ENCODE measurements around the gene TTC34. TPM values are rescaled to one million over a fixed set of nuclear protein-coding genes. Genes with fewer than 3 reads are reported as not detected.
A peak's percentile ranks its signal among the peaks of the same experiment; 100 is the strongest.

TTC34 gene
- total and polyA plus RNA-seq, 9 donors, result 0.12 to 3.2 (median 2.2) TPM

GRCh38 chr1:2639203-2639602 lies 162.3 kb downstream of the TTC34 start:
- Histone ChIP-seq H3K36me3 (no peaks in the 10 kb centered on the region), H3K4me3 (no peak overlapping the region), H3K27me3 (no peaks in the 10 kb centered on the region), H3K9me3 (peaks cover 0 to 6% of the 10 kb centered on the region in 2 donors), H3K27ac (no peak overlapping the region), H3K4me1 (ENCODE audit: insufficient read depth) (peaks cover 7% of the 10 kb centered on the region)
- 23 to 51% (median 26%) methylated on average over 11 of the region's 11 CpGs for WGBS, 3 donors
- DNase-seq, result peak in 1 of 5 donors; percentile 14
- TF ChIP-seq EP300 (IDR thresholded peaks at IDR 0.05), result no peak
- TF ChIP-seq POLR2A (IDR thresholded peaks at IDR 0.05), result no peak
- no peak for TF ChIP-seq CTCF (IDR thresholded peaks at IDR 0.05)
- intact Hi-C loops (cut with DNase I), result loop anchor here in 1 of 4 donors (10.0 kb wide), 1 partner anchor 224 kb away; the partner anchor contains the start of gene PEX10

- Histone ChIP-seq H3K4me3 (no peak overlapping the region), H3K27ac (no peak overlapping the region), H3K27me3 (no peaks in the 10 kb centered on the region), H3K4me1 (ENCODE audit: insufficient read depth) (peaks cover 13% of the 10 kb centered on the region), H3K9me3 (peaks cover 0 to 6% of the 10 kb centered on the region in 2 donors), H3K36me3 (no peaks in the 10 kb centered on the region)
- peak in 1 of 5 donors; percentile 12 for DNase-seq
- 58 to 70% (median 68%) methylated on average over 16 of the region's 16 CpGs for WGBS, 3 donors
- no peak for TF ChIP-seq CTCF (IDR thresholded peaks at IDR 0.05)
- TF ChIP-seq EP300 (IDR thresholded peaks at IDR 0.05), result no peak
- TF ChIP-seq POLR2A (IDR thresholded peaks at IDR 0.05), result no peak
- intact Hi-C loops (cut with DNase I), result loop anchor here in 1 of 4 donors (10.0 kb wide), 1 partner anchor 224 kb away; the partner anchor contains the start of gene PEX10
Observed at GRCh38 chr1:2638466-2639115, 162.9 kb downstream of the TTC34 start.

GRCh38 chr1:2637442-2638145 lies 163.9 kb downstream of the TTC34 start:
- peaks cover 20% of the 10 kb centered on the region for H3K4me1 ChIP-seq (ENCODE audit: insufficient read depth)
- WGBS, 3 donors, result 52 to 70% (median 67%) methylated on average over 10 of the region's 10 CpGs

More at GRCh38 chr1:2637442-2638145, 163.9 kb downstream of the TTC34 start:
- Histone ChIP-seq H3K9me3 (peaks cover 0 to 6% of the 10 kb centered on the region in 2 donors), H3K27me3 (no peaks in the 10 kb centered on the region), H3K27ac (no peak overlapping the region), H3K36me3 (no peaks in the 10 kb centered on the region), H3K4me3 (no peak overlapping the region)
- peak in 1 of 5 donors; percentile 13 for DNase-seq
- intact Hi-C loops (cut with DNase I), result loop anchor here in 1 of 4 donors (10.0 kb wide), 1 partner anchor 223 kb away; the partner anchor contains the start of gene PEX10
- TF ChIP-seq EP300 (IDR thresholded peaks at IDR 0.05), result no peak
- TF ChIP-seq CTCF (IDR thresholded peaks at IDR 0.05), result no peak
- no peak for TF ChIP-seq POLR2A (IDR thresholded peaks at IDR 0.05)

Data from ovary (tissue), 9 donors.